Mesendoderm (in vitro differentiated cells): ENCODE results near the gene TLR3.

ENCODE experiments used
- DNase-seq: peaks from one replicate; pipeline ENCODE4 v3.0.0; 2013
- H2AK5ac ChIP-seq: 2 replicates; pipeline ENCODE4 v1.6.1; 2013; ENCODE audit warnings: low read length, inconsistent platforms
- H2BK120ac ChIP-seq: 2 replicates; pipeline ENCODE4 v1.6.1; 2013; ENCODE audit warnings: low read depth, mild to moderate bottlenecking, low read length, moderate library complexity, mixed read lengths
- H2BK15ac ChIP-seq: replicated peaks from 2 replicates; pipeline ENCODE4 v1.6.1; 2013; ENCODE audit warnings: low read depth, mild to moderate bottlenecking, moderate library complexity
- H2BK5ac ChIP-seq: 2 replicates; pipeline ENCODE4 v1.6.1; 2013; ENCODE audit warnings: low read length, inconsistent platforms
- H3K18ac ChIP-seq: 2 replicates; pipeline ENCODE4 v1.6.1; 2013; ENCODE audit warnings: mild to moderate bottlenecking, low read length, mixed read lengths
- H3K23ac ChIP-seq: one replicate; pipeline ENCODE4 v1.6.1; 2013; ENCODE audit warnings: low read length
- H3K27ac ChIP-seq: 2 replicates; pipeline ENCODE4 v1.5.1; 2013; ENCODE audit warnings: low read depth, mild to moderate bottlenecking, inconsistent platforms, low read length, moderate library complexity
- H3K27me3 ChIP-seq: 2 replicates; pipeline ENCODE4 v1.6.1; 2013; ENCODE audit warnings: low read length, control low read depth, mild to moderate bottlenecking, inconsistent platforms; ENCODE audit not compliant: insufficient read depth, poor library complexity
- H3K36me3 ChIP-seq: 2 replicates; pipeline ENCODE4 v1.6.1; 2013; ENCODE audit warnings: low read length, inconsistent platforms; ENCODE audit not compliant: control insufficient read depth, insufficient read depth
- H3K4ac ChIP-seq: one replicate; pipeline ENCODE4 v1.6.1; 2013; ENCODE audit warnings: low read depth, mild to moderate bottlenecking, low read length, moderate library complexity
- H3K4me1 ChIP-seq: 2 replicates; pipeline ENCODE4 v1.6.1; 2013; ENCODE audit warnings: low read depth, low read length, inconsistent platforms; ENCODE audit not compliant: control insufficient read depth
- H3K4me2 ChIP-seq: 2 replicates; pipeline ENCODE4 v1.6.1; 2013; ENCODE audit warnings: low read length
- H3K4me3 ChIP-seq: 2 replicates; pipeline ENCODE4 v1.5.1; 2013; ENCODE audit warnings: mild to moderate bottlenecking, low read length
- H3K56ac ChIP-seq: one replicate; pipeline ENCODE4 v1.6.1; 2013; ENCODE audit warnings: low read length
- H3K79me1 ChIP-seq: 2 replicates; pipeline ENCODE4 v1.6.1; 2013; ENCODE audit warnings: low read length, inconsistent platforms
- H3K79me2 ChIP-seq: 2 replicates; pipeline ENCODE4 v1.6.1; 2013; ENCODE audit warnings: mild to moderate bottlenecking, low read length; ENCODE audit not compliant: control insufficient read depth, insufficient read depth
- H3K9ac ChIP-seq: 2 replicates; pipeline ENCODE4 v1.6.1; 2013; ENCODE audit warnings: low read length, inconsistent platforms
- H4K5ac ChIP-seq: one replicate; pipeline ENCODE4 v1.6.1; 2013; ENCODE audit warnings: low read length
- H4K8ac ChIP-seq: one replicate; pipeline ENCODE4 v1.6.1; 2013; ENCODE audit warnings: low read depth, mild to moderate bottlenecking, control low read depth, low read length, moderate library complexity
- WGBS: extraction: QIAGEN DNeasy Blood & Tissue Kit; methylation state at CpG from one replicate; pipeline ENCODE4 v1.1.7; 2013; ENCODE audit warnings: low lambda C conversion rate, missing lambda C conversion rate; ENCODE audit not compliant: insufficient coverage; ENCODE audit errors: extremely low coverage; 5-methylcytosine and 5-hydroxymethylcytosine counted together

TLR3 gene

GRCh38 chr4:186051096-186051495 is 17.9 kb upstream of the TLR3 start:
- Histone ChIP-seq H4K5ac (no peak overlapping the region), H3K27me3 (no peaks in the 10 kb centered on the region), H2BK120ac (no peak overlapping the region), H3K36me3 (no peaks in the 10 kb centered on the region), H3K79me2 (no peaks in the 10 kb centered on the region), H2BK15ac (no peak overlapping the region), H3K4me2 (no peak overlapping the region), H3K27ac (no peak overlapping the region), H2BK5ac (no peak overlapping the region), H3K4me3 (no peak overlapping the region), H3K23ac (no peak overlapping the region), H3K9ac (no peak overlapping the region), H3K4ac (no peak overlapping the region), H3K18ac (no peak overlapping the region), H3K79me1 (no peaks in the 10 kb centered on the region), H3K4me1 (no peaks in the 10 kb centered on the region), H4K8ac (no peak overlapping the region), H3K56ac (no peak overlapping the region), H2AK5ac (no peak overlapping the region)
- no CpG with 5 or more reads among the region's 11 CpGs for WGBS
- no peak for DNase-seq

GRCh38 chr4:186058253-186058979 is 10.5 kb upstream of the TLR3 start:
- WGBS, result no CpG with 5 or more reads among the region's 6 CpGs
- Histone ChIP-seq H3K79me2 (no peaks in the 10 kb centered on the region), H2BK15ac (no peak overlapping the region), H2AK5ac (no peak overlapping the region), H3K36me3 (no peaks in the 10 kb centered on the region), H4K8ac (no peak overlapping the region), H3K27me3 (no peaks in the 10 kb centered on the region), H3K9ac (no peak overlapping the region), H3K23ac (no peak overlapping the region), H3K18ac (no peak overlapping the region), H3K79me1 (no peaks in the 10 kb centered on the region), H3K56ac (no peak overlapping the region), H3K4me3 (no peak overlapping the region), H3K4me1 (no peaks in the 10 kb centered on the region), H4K5ac (no peak overlapping the region), H2BK120ac (no peak overlapping the region), H3K4ac (no peak overlapping the region), H3K4me2 (no peak overlapping the region), H2BK5ac (no peak overlapping the region), H3K27ac (no peak overlapping the region)
- DNase-seq, result no peak

DNA sequence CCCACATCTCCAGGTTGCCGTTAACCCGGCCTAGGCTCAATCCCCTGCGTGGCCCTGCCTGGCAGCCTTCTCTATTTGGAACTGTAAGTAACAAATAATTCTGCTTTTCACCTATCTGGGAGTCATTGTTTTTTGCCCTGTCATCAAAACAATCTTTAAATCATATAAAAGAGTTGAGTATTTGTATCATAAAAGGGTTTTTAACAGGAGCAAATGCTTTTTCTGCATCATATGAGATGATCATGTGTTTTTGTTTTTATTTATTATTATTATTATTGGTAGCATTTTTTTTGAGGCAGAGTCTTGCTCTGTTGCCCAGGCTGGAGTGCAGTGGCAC is 10.0 kb upstream of the TLR3 start:
- Histone ChIP-seq H3K4me2 (no peak overlapping the region), H3K4me1 (no peaks in the 10 kb centered on the region), H2AK5ac (no peak overlapping the region), H4K5ac (no peak overlapping the region), H3K4ac (no peak overlapping the region), H3K79me2 (no peaks in the 10 kb centered on the region), H3K23ac (no peak overlapping the region), H3K4me3 (no peak overlapping the region), H4K8ac (no peak overlapping the region), H3K9ac (no peak overlapping the region), H3K27ac (no peak overlapping the region), H2BK120ac (no peak overlapping the region), H3K36me3 (no peaks in the 10 kb centered on the region), H2BK15ac (no peak overlapping the region), H3K27me3 (no peaks in the 10 kb centered on the region), H3K18ac (no peak overlapping the region), H3K79me1 (no peaks in the 10 kb centered on the region), H3K56ac (no peak overlapping the region), H2BK5ac (no peak overlapping the region)
- WGBS, result no CpG with 5 or more reads among the region's 3 CpGs
- DNase-seq, result no peak

DNA sequence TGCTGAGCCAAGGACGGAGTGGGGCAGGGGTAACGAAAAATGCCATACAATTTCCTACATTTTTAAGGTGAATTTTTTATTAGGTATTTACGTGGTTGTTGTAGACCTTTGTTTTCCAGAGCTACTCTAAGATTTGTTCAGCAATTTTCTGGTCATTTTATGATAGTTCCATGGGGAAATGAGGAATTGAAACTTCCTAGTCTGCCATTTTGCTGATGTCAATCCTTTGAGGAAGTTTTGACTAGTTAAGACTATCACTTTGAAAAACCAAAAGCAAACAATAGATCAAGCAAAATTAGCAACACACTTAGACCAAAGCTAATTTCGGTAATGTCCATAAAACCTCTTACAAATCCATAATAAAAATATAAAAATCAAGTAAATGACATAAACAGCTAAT is 7.0 kb upstream of the TLR3 start:
- H2BK15ac ChIP-seq, result no peak overlapping the region
- no peak overlapping the region for H3K27ac ChIP-seq
- H3K4me3 ChIP-seq, result no peak overlapping the region
- no peak overlapping the region for H3K56ac ChIP-seq
- no peaks in the 10 kb centered on the region for H3K79me1 ChIP-seq
- H3K23ac ChIP-seq, result no peak overlapping the region
- no peak overlapping the region for H2BK120ac ChIP-seq
- H2AK5ac ChIP-seq, result no peak overlapping the region
- H3K4me1 ChIP-seq, result no peaks in the 10 kb centered on the region
- H3K79me2 ChIP-seq, result no peaks in the 10 kb centered on the region
- H3K18ac ChIP-seq, result no peak overlapping the region
- no peaks in the 10 kb centered on the region for H3K36me3 ChIP-seq
- H4K5ac ChIP-seq, result no peak overlapping the region
- no peak overlapping the region for H4K8ac ChIP-seq
- no peak overlapping the region for H3K9ac ChIP-seq
- H3K27me3 ChIP-seq, result no peaks in the 10 kb centered on the region
- H2BK5ac ChIP-seq, result no peak overlapping the region
- WGBS, result 100% methylated on average over 1 of the region's 4 CpGs
- H3K4me2 ChIP-seq, result no peak overlapping the region
- no peak for DNase-seq
- no peak overlapping the region for H3K4ac ChIP-seq

DNA sequence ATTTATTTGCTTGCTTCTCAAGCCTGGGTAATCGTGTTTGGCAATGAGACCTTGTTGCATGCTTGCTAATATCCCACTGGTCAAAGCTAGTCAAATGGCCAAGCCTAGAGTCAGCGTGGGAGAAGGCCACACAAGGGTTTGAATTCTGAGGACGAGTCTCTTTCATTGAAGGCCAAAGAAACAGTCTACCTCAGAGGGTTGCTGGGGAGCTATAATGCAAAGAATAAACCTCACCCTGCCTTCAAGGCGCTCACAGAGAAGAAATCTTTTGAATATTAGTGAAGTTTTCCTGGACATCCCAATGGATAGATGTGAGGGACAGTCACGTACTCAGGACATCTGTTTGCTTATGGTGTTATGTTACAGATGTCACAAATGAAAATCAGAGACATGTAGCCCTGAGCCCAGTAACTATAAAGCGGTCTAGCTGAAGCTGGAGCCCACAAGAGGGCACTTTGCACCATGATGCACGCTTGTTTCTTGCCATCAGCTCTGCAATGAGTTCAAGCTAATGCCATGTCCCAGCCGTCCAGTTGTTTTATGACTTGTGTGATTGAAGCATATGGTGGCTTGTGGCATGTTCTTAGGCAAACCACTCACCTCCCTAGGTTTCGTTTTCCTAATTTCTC is 1.1 kb upstream of the TLR3 start:
- Histone ChIP-seq H3K9ac (no peak overlapping the region), H3K36me3 (no peaks in the 10 kb centered on the region), H3K4me1 (no peaks in the 10 kb centered on the region), H2BK15ac (no peak overlapping the region), H3K27me3 (no peaks in the 10 kb centered on the region), H3K18ac (no peak overlapping the region), H3K79me1 (no peaks in the 10 kb centered on the region), H3K27ac (no peak overlapping the region), H3K23ac (no peak overlapping the region), H2BK120ac (no peak overlapping the region), H3K79me2 (no peaks in the 10 kb centered on the region), H3K56ac (no peak overlapping the region), H4K8ac (no peak overlapping the region), H2AK5ac (no peak overlapping the region), H4K5ac (no peak overlapping the region), H3K4me2 (no peak overlapping the region), H3K4ac (no peak overlapping the region), H3K4me3 (no peak overlapping the region), H2BK5ac (no peak overlapping the region)
- no CpG with 5 or more reads among the region's 9 CpGs for WGBS
- peak; percentile 65 for DNase-seq

GRCh38 chr4:186069729-186070128 is 773 bp downstream of the TLR3 start:
- no peaks in the 10 kb centered on the region for H3K36me3 ChIP-seq
- H3K4me3 ChIP-seq, result no peak overlapping the region
- H2BK120ac ChIP-seq, result no peak overlapping the region
- no peaks in the 10 kb centered on the region for H3K79me2 ChIP-seq
- H3K27ac ChIP-seq, result no peak overlapping the region
- H2AK5ac ChIP-seq, result no peak overlapping the region
- no peak overlapping the region for H4K8ac ChIP-seq
- H3K27me3 ChIP-seq, result no peaks in the 10 kb centered on the region
- H3K4ac ChIP-seq, result no peak overlapping the region
- H2BK15ac ChIP-seq, result no peak overlapping the region
- H3K79me1 ChIP-seq, result no peaks in the 10 kb centered on the region
- H3K23ac ChIP-seq, result no peak overlapping the region
- no CpG with 5 or more reads among the region's 4 CpGs for WGBS
- H2BK5ac ChIP-seq, result no peak overlapping the region
- H3K9ac ChIP-seq, result no peak overlapping the region
- no peaks in the 10 kb centered on the region for H3K4me1 ChIP-seq
- H3K18ac ChIP-seq, result no peak overlapping the region
- H4K5ac ChIP-seq, result no peak overlapping the region
- DNase-seq, result no peak
- H3K56ac ChIP-seq, result no peak overlapping the region
- H3K4me2 ChIP-seq, result no peak overlapping the region
